ENCODE data around the gene F10.

F10 gene

GRCh38 chr13:113117911-113118260 lies 4.7 kb upstream of the F10 start:
- DNase-seq, result no peak

- no peak for DNase-seq
Observed at GRCh38 chr13:113118261-113119021, 4.2 kb upstream of the F10 start.

GRCh38 chr13:113119166-113119821 lies 3.3 kb upstream of the F10 start:
- no peak for DNase-seq

DNA sequence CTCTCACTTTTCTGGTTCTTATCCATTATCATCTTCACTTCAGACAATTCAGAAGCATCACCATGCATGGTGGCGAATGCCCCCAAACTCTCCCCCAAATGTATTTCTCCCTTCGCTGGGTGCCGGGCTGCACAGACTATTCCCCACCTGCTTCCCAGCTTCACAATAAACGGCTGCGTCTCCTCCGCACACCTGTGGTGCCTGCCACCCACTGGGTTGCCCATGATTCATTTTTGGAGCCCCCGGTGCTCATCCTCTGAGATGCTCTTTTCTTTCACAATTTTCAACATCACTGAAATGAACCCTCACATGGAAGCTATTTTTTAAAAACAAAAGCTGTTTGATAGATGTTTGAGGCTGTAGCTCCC lies 2.8 kb upstream of the F10 start:
- no peak for DNase-seq

- no peak for DNase-seq
Observed at GRCh38 chr13:113120300-113121182, 2.1 kb upstream of the F10 start.

DNA sequence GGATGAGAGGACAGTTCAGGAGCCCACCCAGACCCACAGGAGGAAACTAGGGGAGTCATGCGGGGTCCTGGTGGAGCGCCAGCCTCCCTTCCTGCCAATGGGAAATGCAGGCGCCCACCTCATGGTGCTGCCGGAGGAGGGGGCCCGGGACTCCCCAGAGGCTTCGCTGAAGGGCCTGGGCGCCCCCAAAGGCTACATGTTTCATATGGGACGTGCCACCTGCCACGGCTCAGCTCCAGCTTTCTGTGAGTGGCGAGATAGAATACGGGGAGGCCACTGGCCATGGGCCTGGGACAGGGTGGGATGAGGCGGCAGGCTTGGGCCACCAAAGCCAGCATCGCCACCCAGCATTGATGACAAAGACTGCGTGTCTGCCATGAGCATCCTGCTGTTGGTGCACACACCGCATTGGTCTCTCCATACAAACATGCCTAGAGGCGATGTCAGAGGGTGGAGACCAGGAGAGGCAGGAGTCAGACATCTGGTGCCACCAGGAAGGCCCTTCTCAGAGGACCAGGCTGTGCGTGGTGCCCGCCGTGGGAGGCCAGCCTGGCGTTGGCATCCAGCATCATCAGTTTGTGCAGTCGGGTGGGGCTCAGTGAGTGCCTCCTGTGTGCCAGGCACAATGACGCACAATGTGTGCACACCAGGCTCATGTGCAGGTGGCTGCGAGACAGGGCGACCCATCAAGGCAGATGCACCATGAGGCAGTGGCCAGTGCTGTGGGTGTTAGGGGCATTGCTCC lies 1.2 kb upstream of the F10 start:
- DNase-seq, result no peak

- no peak for DNase-seq
Observed at GRCh38 chr13:113121928-113122471, 599 bp upstream of the F10 start.

DNA sequence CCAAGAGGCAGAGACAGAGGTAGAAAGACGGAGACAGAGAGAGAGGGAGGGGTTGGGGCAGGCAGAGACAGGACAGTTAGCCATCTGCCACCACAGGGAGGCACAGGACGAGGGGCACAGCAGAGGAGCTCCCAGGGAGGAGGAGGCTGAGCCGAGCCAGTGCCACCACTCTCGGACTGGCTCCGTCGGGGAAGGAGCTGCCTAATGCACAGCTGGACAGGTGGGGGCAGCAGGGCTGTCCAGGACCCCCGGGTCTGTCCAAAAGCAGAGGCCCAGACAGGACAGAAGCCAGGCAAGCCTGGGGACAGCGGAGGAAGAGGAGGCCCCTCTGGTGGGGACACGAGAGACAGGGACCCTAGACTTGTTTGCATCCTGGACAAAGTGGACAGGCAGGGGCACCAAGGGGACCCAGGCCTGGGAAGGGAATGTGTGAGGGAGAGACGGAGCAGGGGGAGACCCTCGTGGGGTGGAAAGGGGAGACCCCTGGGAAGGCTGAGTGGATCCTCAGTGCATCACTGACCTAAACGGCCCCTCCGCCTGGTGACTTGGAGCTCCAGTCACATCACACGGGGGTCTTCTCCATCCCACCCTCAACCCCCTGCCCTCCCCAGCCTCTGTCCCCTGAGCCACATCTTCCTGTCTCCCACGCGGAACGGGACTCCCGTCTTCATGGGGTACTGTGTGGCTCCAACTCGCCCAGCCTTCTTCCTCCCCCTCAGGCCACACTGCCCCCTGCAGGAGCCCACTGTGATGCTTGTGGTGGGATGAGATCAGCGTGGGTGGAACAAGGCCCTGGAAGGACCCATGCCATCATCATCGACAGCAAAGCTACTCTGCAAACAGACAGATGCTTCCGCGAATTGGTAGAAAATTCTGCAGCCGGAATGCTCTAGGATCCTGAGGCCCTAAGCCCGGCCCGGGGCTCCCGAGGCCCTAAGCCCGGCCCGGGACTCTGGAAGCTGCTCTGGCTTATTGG lies 915 bp downstream of the F10 start:
- DNase-seq, result no peak

DNA sequence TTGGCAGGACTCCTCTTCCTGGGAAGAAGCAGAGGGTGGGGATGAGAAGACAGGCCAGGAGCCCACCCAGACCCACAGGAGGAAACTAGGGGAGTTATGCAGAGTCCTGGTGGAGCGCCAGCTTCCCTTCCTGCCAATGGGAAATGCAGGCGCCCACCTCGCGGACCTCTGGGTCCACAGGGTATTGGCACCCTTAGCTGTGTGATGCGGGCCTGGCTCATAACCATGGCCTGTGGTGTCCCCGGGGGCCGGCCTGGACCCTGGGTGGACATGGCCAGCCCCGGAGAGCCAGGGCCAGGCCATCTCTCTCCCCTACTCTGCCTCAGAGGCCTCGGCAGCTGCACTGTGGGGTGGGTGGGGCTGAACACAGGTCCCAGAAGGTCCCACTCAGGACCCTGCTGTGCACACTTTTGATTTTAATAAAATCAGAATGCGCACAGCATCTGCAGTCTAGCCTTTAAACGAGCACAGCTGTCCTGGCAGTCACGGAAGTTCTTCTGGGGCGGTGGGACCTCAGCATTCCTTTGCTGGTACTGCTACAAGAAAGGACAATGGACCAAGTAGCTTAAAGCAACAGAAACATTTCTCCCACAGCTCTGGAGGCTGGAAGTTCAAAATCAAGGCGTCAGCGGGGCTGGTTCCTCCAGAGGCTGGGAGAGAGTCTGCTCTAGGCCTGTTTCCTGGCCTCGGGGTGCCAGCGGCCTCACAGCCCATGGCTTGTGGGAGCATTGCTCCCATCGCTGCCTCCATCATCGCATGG lies 1.8 kb downstream of the F10 start:
- DNase-seq, result no peak

GRCh38 chr13:113125506-113126264 lies 3.1 kb downstream of the F10 start:
- DNase-seq, result no peak

GRCh38 chr13:113126265-113127150 lies 3.9 kb downstream of the F10 start:
- no peak for DNase-seq

DNA sequence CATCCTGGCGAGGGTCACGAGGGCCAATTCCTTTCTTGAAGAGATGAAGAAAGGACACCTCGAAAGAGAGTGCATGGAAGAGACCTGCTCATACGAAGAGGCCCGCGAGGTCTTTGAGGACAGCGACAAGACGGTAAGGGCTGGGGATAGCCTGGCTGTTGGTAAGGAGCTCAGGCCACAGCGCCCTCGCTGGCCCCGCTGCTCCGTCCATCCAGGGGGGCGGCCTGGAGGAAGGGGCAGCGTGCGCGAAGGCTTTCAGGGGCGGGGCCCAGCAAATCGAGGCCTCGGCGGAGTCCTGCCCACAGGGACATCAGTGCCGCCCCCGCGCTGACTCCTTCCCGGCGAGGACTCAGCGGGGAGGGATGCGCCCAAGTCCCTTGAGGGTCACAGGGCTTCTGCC lies 6.9 kb downstream of the F10 start:
- no peak for DNase-seq

DNA sequence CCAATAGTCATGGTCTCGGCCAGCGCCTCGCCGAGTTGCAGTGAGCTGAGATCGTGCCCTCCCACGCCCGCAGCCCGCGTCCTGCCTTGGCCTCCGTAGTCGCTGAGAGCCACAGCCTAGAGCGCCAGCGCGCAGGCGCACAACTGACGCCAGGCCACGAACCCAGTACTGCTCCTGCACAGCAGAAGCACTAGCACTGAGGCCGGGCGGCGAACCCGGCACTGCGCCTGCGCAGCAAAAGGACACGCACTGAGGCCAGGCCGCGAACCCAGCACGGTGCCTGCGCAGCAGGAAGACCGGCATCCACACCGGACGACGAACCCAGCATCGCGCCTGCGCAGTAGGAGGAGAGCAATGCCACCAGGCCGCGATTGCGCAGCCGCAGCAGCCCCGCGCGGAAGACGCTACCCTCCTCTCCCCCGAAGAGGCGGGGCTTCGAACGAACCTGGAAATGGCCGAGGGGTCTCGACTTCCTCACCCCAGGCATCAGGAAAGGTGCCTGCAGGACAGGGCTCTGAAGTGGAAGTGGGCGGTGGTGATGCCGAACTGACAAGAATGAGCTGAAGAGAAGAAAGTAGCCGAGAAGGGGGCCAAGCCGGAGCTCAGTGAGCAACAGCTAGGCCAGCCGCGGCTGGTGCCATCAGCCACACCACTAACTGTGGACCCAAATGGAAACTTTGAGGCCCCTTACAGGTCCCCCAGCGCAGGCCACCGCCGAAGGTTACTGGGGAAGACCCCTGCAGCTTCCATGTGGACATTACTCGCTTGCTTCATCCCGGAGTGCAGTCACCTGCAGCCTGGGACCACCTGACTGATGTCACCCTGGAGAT lies 7.5 kb downstream of the F10 start:
- peak; percentile 36 for DNase-seq

DNA sequence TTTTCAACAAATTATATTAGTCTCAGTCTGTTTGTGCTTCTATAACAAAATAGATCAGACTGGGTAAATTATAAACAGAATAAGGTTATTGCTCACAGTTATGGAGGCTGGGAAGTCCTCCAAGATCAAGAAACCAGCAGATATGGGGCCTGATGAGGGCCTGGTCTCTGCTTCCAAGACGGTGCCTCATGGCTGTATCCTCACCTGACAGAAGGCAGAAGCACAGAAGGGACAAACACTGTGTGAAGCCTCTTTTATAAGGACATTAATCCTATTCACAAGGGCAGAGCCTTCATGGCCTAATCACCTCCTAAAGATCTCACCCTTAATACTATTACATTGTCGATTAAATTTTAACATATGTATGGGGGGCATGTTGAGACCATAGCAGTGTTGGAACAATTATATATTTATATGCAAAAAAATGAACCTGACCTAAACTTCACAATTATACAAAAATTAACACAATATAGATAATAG lies 12.7 kb downstream of the F10 start:
- DNase-seq, result no peak

DNA sequence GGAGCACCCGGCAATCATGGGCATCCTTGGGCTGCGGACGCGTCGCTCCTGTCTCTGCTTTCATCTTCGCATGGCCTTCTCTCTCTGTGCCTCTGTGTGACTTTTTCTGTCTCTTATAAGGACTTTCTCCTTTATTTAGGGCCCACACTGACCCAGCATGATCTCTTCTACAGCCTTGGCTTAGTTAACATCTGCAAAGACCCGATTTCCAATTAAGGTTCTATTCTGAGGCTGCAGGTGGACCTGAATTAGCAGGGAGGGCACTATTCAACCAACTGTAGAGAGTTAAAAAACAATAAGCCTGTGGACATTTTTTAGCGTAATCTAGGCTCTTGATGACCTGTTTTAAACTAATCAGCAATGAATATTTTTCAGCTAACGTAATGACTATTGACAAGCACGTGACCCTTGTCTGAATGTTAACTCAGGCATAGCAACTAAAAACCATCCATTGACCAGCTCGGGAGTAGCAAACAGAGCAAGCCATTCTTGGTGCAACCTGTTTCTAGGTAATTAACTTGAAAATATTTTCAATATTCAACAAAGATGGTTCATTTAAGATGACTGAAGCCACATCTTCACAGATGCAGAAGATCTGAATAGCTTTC lies 15.2 kb downstream of the F10 start:
- no peak for DNase-seq

DNA sequence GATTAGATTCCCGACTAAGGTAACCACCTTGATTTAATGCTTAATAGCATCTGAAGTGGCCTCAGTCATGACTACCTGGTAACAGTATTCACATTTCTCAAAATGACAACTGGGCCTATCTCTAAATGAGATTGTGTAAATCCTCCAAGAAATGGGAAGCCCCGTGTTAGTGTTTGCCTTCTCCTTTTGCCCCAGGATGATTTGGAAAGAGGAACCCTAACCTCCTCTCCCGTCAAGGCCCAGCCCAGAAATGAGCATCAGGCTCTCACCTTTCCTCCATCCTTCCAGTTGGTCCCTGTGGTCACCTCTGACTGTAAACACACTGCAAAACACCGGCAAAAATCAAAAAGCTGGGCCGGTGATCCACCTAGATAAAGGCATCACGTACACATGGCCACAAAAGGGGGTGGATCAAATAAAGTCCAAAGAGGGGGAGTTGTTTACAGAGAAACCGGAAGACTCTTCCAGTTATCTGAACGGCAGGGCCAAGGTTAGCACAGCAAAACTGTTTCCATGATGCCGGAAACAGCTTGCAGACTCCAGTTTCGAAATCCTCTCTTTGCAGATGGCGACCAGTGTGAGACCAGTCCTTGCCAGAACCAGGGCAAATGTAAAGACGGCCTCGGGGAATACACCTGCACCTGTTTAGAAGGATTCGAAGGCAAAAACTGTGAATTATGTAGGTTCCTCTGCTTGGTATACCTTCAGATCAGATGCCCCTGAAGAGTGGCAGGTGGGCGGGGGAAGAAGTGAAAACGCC lies 16.4 kb downstream of the F10 start:
- DNase-seq, result no peak

- no peak for DNase-seq
Observed at GRCh38 chr13:113139577-113139976, 17.0 kb downstream of the F10 start.

Data from CD4-positive, alpha-beta T cell treated with Interleukin-17A for 1 hour (primary cell).